Epithelial cell of proximal tubule (primary cell): Measurements from ENCODE around the gene SREBF1. TPM values are rescaled to one million over a fixed set of nuclear protein-coding genes. Genes with fewer than 3 reads are reported as not detected.

Experiments used
- DNase-seq: peaks from one replicate; pipeline ENCODE4 v3.0.0-alpha.2; 2011; ENCODE audit warnings: low read depth
- H3K4me3 ChIP-seq: 2 replicates; pipeline ENCODE4 v1.5.1; 2011; ENCODE audit warnings: low read depth, mild to moderate bottlenecking, low read length
- CTCF ChIP-seq: conservative IDR thresholded peaks from 2 replicates; pipeline ENCODE4 v1.5.1; 2012; ENCODE audit warnings: low read depth, mild to moderate bottlenecking, low read length
- total RNA-seq: library from RNA; depleted of rRNA; stranded (reverse); fragments of >200 nt; gene quantifications from 2 replicates; pipeline ENCODE4 v1.2.3, GENCODE V29; 2015

The SREBF1 gene
- total RNA-seq, 1 donor from 2014 or later: 58.3 TPM

- no peak overlapping the region for H3K4me3 ChIP-seq
- no peak for TF ChIP-seq CTCF
- DNase-seq: no peak
Observed at GRCh38 chr17:17851103-17852002, 14.6 kb upstream of the SREBF1 start.

GRCh38 chr17:17849845-17850373, 13.1 kb upstream of the SREBF1 start:
- no peak for DNase-seq
- peak; percentile 29 for TF ChIP-seq CTCF
- H3K4me3 ChIP-seq: no peak overlapping the region

GRCh38 chr17:17849147-17849820, 12.5 kb upstream of the SREBF1 start:
- TF ChIP-seq CTCF: no peak
- no peak for DNase-seq
- H3K4me3 ChIP-seq: no peak overlapping the region

- H3K4me3 ChIP-seq: no peak overlapping the region
- TF ChIP-seq CTCF: no peak
- DNase-seq: no peak
Observed at GRCh38 chr17:17848311-17849082, 11.7 kb upstream of the SREBF1 start.

GRCh38 chr17:17847726-17848125, 10.9 kb upstream of the SREBF1 start:
- no peak overlapping the region for H3K4me3 ChIP-seq
- no peak for TF ChIP-seq CTCF
- no peak for DNase-seq

- TF ChIP-seq CTCF: no peak
- H3K4me3 ChIP-seq: no peak overlapping the region
- no peak for DNase-seq
Observed at GRCh38 chr17:17847118-17847689, 10.4 kb upstream of the SREBF1 start.
